ENCODE data around the gene PACS1.

PACS1 gene

GRCh38 chr11:66146074-66146473 lies 76.0 kb downstream of the PACS1 start:
- DNase-seq = no peak

GRCh38 chr11:66146940-66147339 lies 76.9 kb downstream of the PACS1 start:
- DNase-seq = no peak

GRCh38 chr11:66150140-66150539 lies 80.1 kb downstream of the PACS1 start:
- no peak for DNase-seq

GRCh38 chr11:66150725-66151124 lies 80.7 kb downstream of the PACS1 start:
- DNase-seq = no peak

GRCh38 chr11:66151273-66151672 lies 81.2 kb downstream of the PACS1 start:
- no peak for DNase-seq

- DNase-seq = no peak
Measured at GRCh38 chr11:66154109-66154508, 84.0 kb downstream of the PACS1 start.

- DNase-seq = no peak
Measured at GRCh38 chr11:66155387-66156073, 85.5 kb downstream of the PACS1 start.

GRCh38 chr11:66157182-66157864 lies 87.3 kb downstream of the PACS1 start:
- DNase-seq = no peak

GRCh38 chr11:66158156-66158555 lies 88.1 kb downstream of the PACS1 start:
- no peak for DNase-seq

- DNase-seq = no peak
Measured at GRCh38 chr11:66159324-66159984, 89.4 kb downstream of the PACS1 start.

- DNase-seq = no peak
Measured at GRCh38 chr11:66160709-66161108, 90.6 kb downstream of the PACS1 start.

- no peak for DNase-seq
Measured at GRCh38 chr11:66168289-66168688, 98.2 kb downstream of the PACS1 start.

GRCh38 chr11:66172146-66172545 lies 102.1 kb downstream of the PACS1 start:
- DNase-seq = no peak

- DNase-seq = no peak
Measured at GRCh38 chr11:66176650-66177049, 106.6 kb downstream of the PACS1 start.

GRCh38 chr11:66178183-66178582 lies 108.1 kb downstream of the PACS1 start:
- DNase-seq = no peak

- no peak for DNase-seq
Measured at GRCh38 chr11:66178871-66179270, 108.8 kb downstream of the PACS1 start.

GRCh38 chr11:66181632-66182315 lies 111.7 kb downstream of the PACS1 start:
- DNase-seq = no peak

- DNase-seq = peak; percentile 50
Measured at GRCh38 chr11:66183494-66184048, 113.5 kb downstream of the PACS1 start.

- DNase-seq = no peak
Measured at GRCh38 chr11:66184728-66185127, 114.7 kb downstream of the PACS1 start.

GRCh38 chr11:66186470-66186869 lies 116.4 kb downstream of the PACS1 start:
- no peak for DNase-seq

GRCh38 chr11:66187453-66187852 lies 117.4 kb downstream of the PACS1 start:
- no peak for DNase-seq

GRCh38 chr11:66188580-66188979 lies 118.5 kb downstream of the PACS1 start:
- no peak for DNase-seq

- no peak for DNase-seq
Measured at GRCh38 chr11:66189031-66189745, 119.1 kb downstream of the PACS1 start.
